H9 (cell line): ENCODE measurements around the gene KIAA0513. TPM values are rescaled to one million over a fixed set of nuclear protein-coding genes. Genes with fewer than 3 reads are reported as not detected.

Experiments
- DNase-seq: peaks from one replicate; pipeline ENCODE4 v3.0.0-alpha.2; 2017
- H2AFZ ChIP-seq: one replicate; pipeline ENCODE4 v1.6.1; 2013; ENCODE audit warnings: mild to moderate bottlenecking, low read length, control low read depth, moderate library complexity
- H2AK5ac ChIP-seq: 2 replicates; pipeline ENCODE4 v1.6.1; 2013; ENCODE audit warnings: low read length, control low read depth, mixed read lengths; ENCODE audit not compliant: insufficient read length
- H2BK120ac ChIP-seq: one replicate; pipeline ENCODE4 v1.6.1; 2013; ENCODE audit warnings: low read depth, mild to moderate bottlenecking, low read length, control low read depth, inconsistent platforms; ENCODE audit not compliant: poor library complexity, severe bottlenecking
- H2BK12ac ChIP-seq: 2 replicates; pipeline ENCODE4 v1.6.1; 2013; ENCODE audit warnings: low read length, control low read depth, mixed read lengths, low read depth; ENCODE audit not compliant: insufficient read length
- H2BK15ac ChIP-seq: 2 replicates; pipeline ENCODE4 v1.6.1; 2013; ENCODE audit warnings: low read depth, low read length, control low read depth
- H2BK20ac ChIP-seq: one replicate; pipeline ENCODE4 v1.6.1; 2013; ENCODE audit warnings: low read depth, mild to moderate bottlenecking, low read length, control low read depth, inconsistent platforms; ENCODE audit not compliant: poor library complexity, severe bottlenecking
- H2BK5ac ChIP-seq: 2 replicates; pipeline ENCODE4 v1.6.1; 2013; ENCODE audit warnings: low read length, control low read depth, mixed read lengths; ENCODE audit not compliant: insufficient read length
- H3K14ac ChIP-seq: 2 replicates; pipeline ENCODE4 v1.6.1; 2013; ENCODE audit warnings: low read length, control low read depth; ENCODE audit not compliant: insufficient read depth
- H3K18ac ChIP-seq: 2 replicates; pipeline ENCODE4 v1.6.1; 2013; ENCODE audit warnings: low read depth, mild to moderate bottlenecking, mixed read lengths, low read length, control low read depth; ENCODE audit not compliant: insufficient read length
- H3K23ac ChIP-seq: 2 replicates; pipeline ENCODE4 v1.6.1; 2013; ENCODE audit warnings: low read length, control low read depth, mixed read lengths, low read depth; ENCODE audit not compliant: insufficient read length
- H3K23me2 ChIP-seq: 2 replicates; pipeline ENCODE4 v1.6.1; 2013; ENCODE audit warnings: low read depth, mild to moderate bottlenecking, mixed read lengths, low read length, control low read depth; ENCODE audit not compliant: insufficient read length, poor library complexity, severe bottlenecking
- H3K27ac ChIP-seq: 2 replicates; pipeline ENCODE4 v1.5.1; 2013; ENCODE audit warnings: low read length, control low read depth, mixed read lengths, low read depth; ENCODE audit not compliant: insufficient read length
- H3K27me3 ChIP-seq: 2 replicates; pipeline ENCODE4 v1.6.1; 2013; ENCODE audit warnings: low read length, control low read depth, inconsistent platforms; ENCODE audit not compliant: insufficient read depth
- H3K4ac ChIP-seq: 2 replicates; pipeline ENCODE4 v1.6.1; 2013; ENCODE audit warnings: low read depth, mild to moderate bottlenecking, control low read depth, inconsistent platforms, low read length, moderate library complexity
- H3K4me1 ChIP-seq: 2 replicates; pipeline ENCODE4 v1.6.1; 2013; ENCODE audit warnings: low read length, control low read depth, inconsistent platforms; ENCODE audit not compliant: insufficient read depth
- H3K4me2 ChIP-seq: 2 replicates; pipeline ENCODE4 v1.6.1; 2013; ENCODE audit warnings: low read length, control low read depth, mixed read lengths; ENCODE audit not compliant: insufficient read length, insufficient read depth
- H3K56ac ChIP-seq: 2 replicates; pipeline ENCODE4 v1.6.1; 2013; ENCODE audit warnings: low read depth, mild to moderate bottlenecking, mixed read lengths, low read length, control low read depth; ENCODE audit not compliant: insufficient read length
- H3K79me1 ChIP-seq: 2 replicates; pipeline ENCODE4 v1.6.1; 2013; ENCODE audit warnings: low read depth, mild to moderate bottlenecking, moderate library complexity, low read length, control low read depth, inconsistent platforms; ENCODE audit not compliant: insufficient read depth, poor library complexity, severe bottlenecking
- H3K79me2 ChIP-seq: 2 replicates; pipeline ENCODE4 v1.6.1; 2013; ENCODE audit warnings: low read length, control low read depth, inconsistent platforms; ENCODE audit not compliant: insufficient read depth
- H3K9ac ChIP-seq: 2 replicates; pipeline ENCODE4 v1.6.1; 2013; ENCODE audit warnings: low read length, control low read depth, mixed read lengths; ENCODE audit not compliant: insufficient read length; ENCODE audit errors: extremely low read depth
- H3K9me3 ChIP-seq: one replicate; pipeline ENCODE4 v1.6.1; 2013; ENCODE audit warnings: low read depth, low read length, inconsistent platforms; ENCODE audit not compliant: control insufficient read depth
- H3T11ph ChIP-seq: one replicate; pipeline ENCODE4 v1.6.1; 2013; ENCODE audit warnings: mild to moderate bottlenecking, low read length, control low read depth, inconsistent platforms
- H4K20me1 ChIP-seq: one replicate; pipeline ENCODE4 v1.6.1; 2013; ENCODE audit not compliant: control insufficient read depth, insufficient read length, insufficient read depth
- H4K5ac ChIP-seq: 2 replicates; pipeline ENCODE4 v1.6.1; 2013; ENCODE audit warnings: low read depth, mild to moderate bottlenecking, mixed read lengths, low read length, control low read depth; ENCODE audit not compliant: insufficient read length
- H4K8ac ChIP-seq: replicated peaks from 2 replicates; pipeline ENCODE4 v1.6.1; 2013; ENCODE audit warnings: low read length, control low read depth, mixed read lengths, low read depth; ENCODE audit not compliant: insufficient read length
- H4K91ac ChIP-seq: 2 replicates; pipeline ENCODE4 v1.6.1; 2013; ENCODE audit warnings: low read depth, mild to moderate bottlenecking, moderate library complexity, mixed read lengths, low read length, control low read depth; ENCODE audit not compliant: insufficient read length
- H3K27ac Mint-ChIP-seq, 3 experiments: 2 replicates in 2 of 3; 3 replicates in 1 of 3; pipeline ENCODE4 v1.8.0; 2020 to 2021; ENCODE audit warnings: mixed read lengths in 3 of 3, mild to moderate bottlenecking in 1 of 3, moderate library complexity in 1 of 3
- H3K27me3 Mint-ChIP-seq: 2 replicates; pipeline ENCODE4 v1.8.0; 2021; ENCODE audit warnings: low read depth, mild to moderate bottlenecking, moderate library complexity, mixed read lengths
- H3K36me3 Mint-ChIP-seq, 3 experiments: 2 replicates in 2 of 3; 3 replicates in 1 of 3; pipeline ENCODE4 v1.8.0; 2020 to 2021; ENCODE audit warnings: low read depth in 3 of 3, mixed read lengths in 3 of 3; ENCODE audit not compliant: insufficient read depth in 1 of 3
- H3K4me1 Mint-ChIP-seq, 2 experiments: 2 replicates each; pipeline ENCODE4 v1.8.0; 2020; ENCODE audit warnings: mixed read lengths in 2 of 2
- H3K4me3 Mint-ChIP-seq, 2 experiments: 2 replicates in 1 of 2; 3 replicates in 1 of 2; pipeline ENCODE4 v1.8.0; 2020 to 2021; ENCODE audit warnings: mild to moderate bottlenecking in 2 of 2, mixed read lengths in 2 of 2, moderate library complexity in 1 of 2
- H3K9me3 Mint-ChIP-seq, 2 experiments: 2 replicates in 1 of 2; 3 replicates in 1 of 2; pipeline ENCODE4 v1.8.0; 2020; ENCODE audit warnings: mild to moderate bottlenecking in 2 of 2, mixed read lengths in 2 of 2, moderate library complexity in 1 of 2
- CTCF ChIP-seq: fragments of 200-600 bp; sonication (generic); conservative IDR thresholded peaks from 3 replicates; pipeline ENCODE4 v1.8.0; 2021; ENCODE audit warnings: antibody characterized with exemption, mild to moderate bottlenecking
- WGBS: extraction: QIAGEN DNeasy Blood & Tissue Kit; methylation state at CpG from one replicate; pipeline ENCODE4 v1.1.7; 2013; ENCODE audit warnings: missing lambda C conversion rate, low lambda C conversion rate, mixed read lengths; ENCODE audit not compliant: insufficient read length; ENCODE audit errors: extremely low coverage; 5-methylcytosine and 5-hydroxymethylcytosine counted together
- total RNA-seq: library from RNA; stranded (reverse); gene quantifications from 2 replicates; pipeline ENCODE4 v1.2.1, GENCODE V29; 2021

Gene KIAA0513
- total RNA-seq, 1 experiment from 2014 or later: 4.7 TPM

- no peak overlapping the region for H3K4me2 ChIP-seq
- no peaks in the 10 kb centered on the region for H4K20me1 ChIP-seq
Measured at GRCh38 chr16:85042606-85043005, 15.0 kb downstream of the KIAA0513 start.

More at GRCh38 chr16:85042606-85043005, 15.0 kb downstream of the KIAA0513 start:
- H3K23ac ChIP-seq: no peak overlapping the region
- H3K56ac ChIP-seq: no peak overlapping the region
- no peaks in the 10 kb centered on the region for H3K79me1 ChIP-seq
- no peak overlapping the region for H4K91ac ChIP-seq
- H2AK5ac ChIP-seq: no peak overlapping the region
- Mint-ChIP-seq H3K9me3 (no peaks in the 10 kb centered on the region), H3K27me3 (peaks cover 12% of the 10 kb centered on the region), H3K27ac (no peak overlapping the region), H3K36me3 (no peaks in the 10 kb centered on the region), H3K4me3 (no peak overlapping the region), H3K4me1 (peaks cover 3 to 4% of the 10 kb centered on the region in 2 experiments; a peak in 1 of 4 replicates)
- no peak overlapping the region for H4K5ac ChIP-seq
- H3K4ac ChIP-seq: no peak overlapping the region
- no peak overlapping the region for H2BK20ac ChIP-seq
- no peak overlapping the region for H3K9ac ChIP-seq
- H3K27me3 ChIP-seq: no peaks in the 10 kb centered on the region
- no peak overlapping the region for H2BK120ac ChIP-seq
- no peaks in the 10 kb centered on the region for H3K23me2 ChIP-seq
- no peaks in the 10 kb centered on the region; the same call in 1 of the 2 replicates for H3K4me1 ChIP-seq
- no peak overlapping the region for H2BK5ac ChIP-seq
- H3K18ac ChIP-seq: no peak overlapping the region
- WGBS: no CpG with 5 or more reads among the region's 6 CpGs
- no peak overlapping the region for H3K14ac ChIP-seq
- H3K79me2 ChIP-seq: no peaks in the 10 kb centered on the region
- no peak for DNase-seq
- H2AFZ ChIP-seq: no peak overlapping the region
- H4K8ac ChIP-seq: no peak overlapping the region
- no peak overlapping the region for H3T11ph ChIP-seq
- no peak overlapping the region for H3K27ac ChIP-seq
- H2BK15ac ChIP-seq: no peak overlapping the region
- H3K9me3 ChIP-seq: no peaks in the 10 kb centered on the region
- no peak for TF ChIP-seq CTCF
- no peak overlapping the region for H2BK12ac ChIP-seq
